Measurements from ENCODE around the gene ZNF678.

The ZNF678 gene

GRCh38 chr1:227561241-227561907 lies 2.0 kb upstream of the ZNF678 start:
- H3K4me3 ChIP-seq (replicated peaks; ENCODE audit: low read depth, low read length) = no peak overlapping the region
- DNase-seq (ENCODE audit: low read depth) = no peak
- TF ChIP-seq CTCF (IDR thresholded peaks at IDR 0.05; ENCODE audit: low read length, missing control alignments) = no peak

DNA sequence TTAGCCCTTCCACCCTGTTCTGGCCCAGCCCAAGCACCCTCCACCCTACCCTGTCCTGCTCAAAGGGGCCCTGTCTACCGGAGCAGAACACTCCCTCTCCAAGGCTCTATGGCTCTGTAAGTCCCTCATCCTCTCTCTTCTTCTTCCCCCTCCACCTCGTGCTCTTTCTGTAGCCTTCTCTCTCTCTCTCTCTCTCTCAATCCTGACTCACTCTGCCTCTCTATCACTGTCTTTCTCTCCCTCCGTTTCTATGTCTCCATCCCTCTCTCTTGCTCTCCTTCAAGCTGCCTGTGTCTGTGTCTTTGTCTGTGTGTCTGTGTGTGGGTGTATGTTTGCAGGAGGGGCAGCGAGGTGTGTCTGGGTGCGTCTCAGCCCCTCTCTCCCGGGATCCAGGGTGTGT lies 1.3 kb upstream of the ZNF678 start:
- H3K4me3 ChIP-seq (replicated peaks; ENCODE audit: low read depth, low read length) = no peak overlapping the region
- no peak for DNase-seq (ENCODE audit: low read depth)
- no peak for TF ChIP-seq CTCF (IDR thresholded peaks at IDR 0.05; ENCODE audit: low read length, missing control alignments)

DNA sequence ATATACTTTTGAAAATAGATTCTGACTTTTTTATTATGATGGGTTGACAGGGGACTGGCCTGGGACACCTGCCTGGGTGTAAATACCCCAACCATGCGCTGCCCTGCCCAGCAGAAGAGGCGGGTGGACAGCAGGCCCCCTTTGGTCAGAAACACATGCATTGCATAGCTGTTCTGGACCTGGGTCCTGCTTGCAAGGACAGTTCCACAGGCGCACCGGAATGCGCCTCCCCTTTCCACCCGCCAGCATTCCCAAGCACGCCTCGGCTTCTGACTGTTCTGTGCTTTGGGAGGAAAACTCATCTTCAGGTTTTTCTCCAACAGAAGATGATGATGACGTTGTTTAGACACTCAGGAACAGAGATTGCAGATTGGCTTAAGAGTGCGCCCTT lies 428 bp upstream of the ZNF678 start:
- DNase-seq (ENCODE audit: low read depth) = no peak
- TF ChIP-seq CTCF (IDR thresholded peaks at IDR 0.05; ENCODE audit: low read length, missing control alignments) = no peak
- peak overlapping the region; percentile 65 for H3K4me3 ChIP-seq (replicated peaks; ENCODE audit: low read depth, low read length)

GRCh38 chr1:227567256-227567655 lies 3.9 kb downstream of the ZNF678 start:
- TF ChIP-seq CTCF (IDR thresholded peaks at IDR 0.05; ENCODE audit: low read length, missing control alignments) = no peak
- H3K4me3 ChIP-seq (replicated peaks; ENCODE audit: low read depth, low read length) = no peak overlapping the region
- DNase-seq (ENCODE audit: low read depth) = no peak

- TF ChIP-seq CTCF (IDR thresholded peaks at IDR 0.05; ENCODE audit: low read length, missing control alignments) = no peak
Measured at GRCh38 chr1:227568593-227568992, 5.2 kb downstream of the ZNF678 start.

GRCh38 chr1:227572752-227573151 lies 9.4 kb downstream of the ZNF678 start:
- no peak for DNase-seq (ENCODE audit: low read depth)
- TF ChIP-seq CTCF (IDR thresholded peaks at IDR 0.05; ENCODE audit: low read length, missing control alignments) = no peak
- no peak overlapping the region for H3K4me3 ChIP-seq (replicated peaks; ENCODE audit: low read depth, low read length)

More at GRCh38 chr1:227568593-227568992, 5.2 kb downstream of the ZNF678 start:
- DNase-seq (ENCODE audit: low read depth) = no peak
- no peak overlapping the region for H3K4me3 ChIP-seq (replicated peaks; ENCODE audit: low read depth, low read length)

DNA sequence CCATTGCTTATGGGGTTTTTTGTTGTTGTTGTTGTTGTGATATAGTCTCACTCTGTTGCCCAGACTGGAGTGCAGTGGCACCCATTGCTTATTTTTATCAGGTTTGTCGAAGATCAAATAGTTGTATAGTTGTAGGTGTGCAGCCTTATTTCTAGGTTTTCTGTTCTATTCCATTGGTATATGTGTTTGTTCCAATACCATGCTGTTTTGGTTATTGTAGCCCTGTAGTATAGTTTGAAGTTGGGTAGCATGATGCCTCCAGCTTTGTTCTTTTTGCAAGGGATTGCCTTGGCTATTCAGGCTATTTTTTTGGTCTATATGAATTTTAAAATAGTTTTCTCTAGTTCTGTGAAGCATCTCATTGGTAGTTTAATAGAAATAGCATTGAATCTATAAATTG lies 11.6 kb downstream of the ZNF678 start:
- DNase-seq (ENCODE audit: low read depth) = no peak
- TF ChIP-seq CTCF (IDR thresholded peaks at IDR 0.05; ENCODE audit: low read length, missing control alignments) = no peak
- no peak overlapping the region for H3K4me3 ChIP-seq (replicated peaks; ENCODE audit: low read depth, low read length)

All from fibroblast of pulmonary artery (primary cell).